SH-SY5Y (cell line): Measurements from ENCODE around the gene LMF1.

Experiments used
- GATA2 ChIP-seq: IDR thresholded peaks from 2 replicates; pipeline ENCODE4 v1.6.1; 2011; ENCODE audit warnings: mild to moderate bottlenecking, low read depth, low read length
- GATA3 ChIP-seq: IDR thresholded peaks from 2 replicates; pipeline ENCODE4 v1.6.1; 2011; ENCODE audit warnings: low read depth, mild to moderate bottlenecking, low read length, moderate library complexity

DNA sequence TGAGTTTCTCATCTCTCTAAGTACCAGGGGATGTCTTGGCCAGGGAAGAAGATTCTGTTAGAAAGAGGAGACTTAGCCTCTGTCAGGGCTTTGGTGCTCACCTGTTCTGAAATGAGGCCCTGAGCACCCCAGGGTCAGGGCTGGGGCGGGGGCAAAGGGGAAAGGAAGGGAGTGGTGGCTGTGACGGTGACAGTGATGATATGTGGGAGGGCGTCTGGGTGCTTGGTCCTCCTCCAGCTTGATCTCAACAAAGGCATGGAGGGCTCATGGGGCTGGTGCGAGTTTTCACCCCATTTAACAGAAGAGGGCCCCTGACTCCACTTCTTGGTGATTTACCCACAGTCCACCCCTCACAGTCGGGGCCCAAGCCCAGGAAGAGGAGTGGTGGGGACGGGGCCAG lies 25.9 kb upstream of the LMF1 start:
- TF ChIP-seq GATA3 (no peak), GATA2 (no peak)
